GM12873 (cell line): Measurements from ENCODE around the gene CD52.

ENCODE experiments used
- CTCF ChIP-seq: IDR thresholded peaks from 2 replicates; pipeline ENCODE4 v1.5.1; 2012; ENCODE audit warnings: low read depth, mild to moderate bottlenecking, moderate library complexity, low read length, control low read depth; ENCODE audit not compliant: insufficient read depth; ENCODE audit errors: missing control alignments

The CD52 gene

GRCh38 chr1:26353976-26354820 is 36.4 kb downstream of the CD52 start, which contains the start of gene CRYBG2:
CRYBG2 (minus strand) TSS chr1:26354130; CDS start chr1:26346657, 7,473 bp downstream.
- no peak for TF ChIP-seq CTCF

- TF ChIP-seq CTCF, result no peak
These were observed 37.2 kb downstream of the CD52 start for GRCh38 chr1:26354972-26355371.

- TF ChIP-seq CTCF, result no peak
These were observed 38.3 kb downstream of the CD52 start for GRCh38 chr1:26356106-26356505.

GRCh38 chr1:26357121-26357602 is 39.4 kb downstream of the CD52 start:
- TF ChIP-seq CTCF, result no peak

GRCh38 chr1:26358411-26359384 is 40.9 kb downstream of the CD52 start:
- no peak for TF ChIP-seq CTCF

GRCh38 chr1:26359981-26360806 is 42.4 kb downstream of the CD52 start:
- TF ChIP-seq CTCF, result no peak
